HCT116 (cell line): Measurements from ENCODE around the gene MECP2. TPM values are rescaled to one million over a fixed set of nuclear protein-coding genes. Genes with fewer than 3 reads are reported as not detected.

ENCODE experiments used
- ATAC-seq: fragments of 200-7000 bp; cut with Tn5 transposase; 2 replicates; pipeline ENCODE4 v1.9.1; 2020; ENCODE audit warnings: mild to moderate bottlenecking, moderate library complexity
- BruUV-seq: library from RNA; stranded (reverse); fragments of 400-500 nt; replicated peaks from 2 replicates; lab custom pipeline; 2021; lab: Mats Ljungman, UMichigan
- CTCF ChIA-PET: fragments of 300-600 bp; sonication (Branson Sonifier 250); formaldehyde crosslinking; loops from one replicate; lab custom pipeline; 2021; ENCODE audit warnings: antibody characterized with exemption; lab: Charles Lee
- POLR2A ChIA-PET: fragments of 300-600, 350-600 bp; sonication (Branson Sonifier 250); formaldehyde crosslinking; loops from one replicate; lab custom pipeline; 2021; ENCODE audit warnings: antibody characterized with exemption; lab: Charles Lee
- RAD21 ChIA-PET, 2 experiments: fragments of 300-600 bp; sonication (Branson Sonifier 250); formaldehyde crosslinking; loops; one replicate each; lab custom pipeline; 2023; ENCODE audit warnings: low total read pairs in 2 of 2; ENCODE audit not compliant: uncharacterized antibody in 2 of 2, unreplicated experiment in 2 of 2, low non-redundant PET in 1 of 2; lab: Charles Lee
- DNase-seq: peaks from one replicate; pipeline ENCODE4 v3.0.0-alpha.2; 2010; ENCODE audit warnings: low read depth, low spot score
- H2AFZ ChIP-seq: fragments of 200-600 bp; shearing (Covaris generic), sonication (generic); 2 replicates; pipeline ENCODE4 v1.6.1; 2017; ENCODE audit warnings: low read depth, mixed run types, mixed read lengths, antibody characterized with exemption, low read length; ENCODE audit not compliant: poor library complexity, severe bottlenecking
- H3K27ac ChIP-seq: 2 replicates; pipeline ENCODE4 v1.5.1; 2012; ENCODE audit warnings: low read depth, low read length
- H3K27me3 ChIP-seq: fragments of 200-600 bp; sonication (generic); 2 replicates; pipeline ENCODE4 v1.6.1; 2016; ENCODE audit warnings: mixed run types, low read length, mixed read lengths; ENCODE audit not compliant: insufficient read depth
- H3K36me3 ChIP-seq, 2 experiments: fragments of 200-500 bp in 1 of 2; fragments of 200-600 bp in 1 of 2; sonication (Bioruptor generic) in 1 of 2; sonication (generic) in 1 of 2; 2 replicates each; pipeline versions ENCODE4 v1.5.1 to v1.6.1; 2014 to 2016; ENCODE audit warnings: low read length in 2 of 2, inconsistent platforms in 1 of 2, mixed read lengths in 1 of 2, mixed run types in 1 of 2; ENCODE audit not compliant: insufficient read depth in 2 of 2, control insufficient read depth in 1 of 2
- H3K4me1 ChIP-seq, 2 experiments: fragments of 200-600 bp in 1 of 2; sonication (generic) in 1 of 2; 2 replicates each; pipeline versions ENCODE4 v1.5.1 to v1.6.1; 2012 to 2017; ENCODE audit warnings: low read length in 2 of 2, inconsistent platforms in 1 of 2, mild to moderate bottlenecking in 1 of 2, mixed read lengths in 1 of 2, mixed run types in 1 of 2, moderate library complexity in 1 of 2; ENCODE audit not compliant: insufficient read depth in 2 of 2, control insufficient read depth in 1 of 2
- H3K4me2 ChIP-seq: fragments of 200-600 bp; sonication (generic); 2 replicates; pipeline ENCODE4 v1.6.1; 2017; ENCODE audit warnings: mixed run types, low read length, mixed read lengths
- H3K4me3 ChIP-seq, 2 experiments: fragments of 200-600 bp in 1 of 2; sonication (generic) in 1 of 2; replicated peaks in 1 of 2; 2 replicates each; pipeline ENCODE4 v1.5.1; 2011 to 2016; ENCODE audit warnings: low read length in 2 of 2, control low read depth in 1 of 2, low read depth in 1 of 2, mild to moderate bottlenecking in 1 of 2, mixed read lengths in 1 of 2, mixed run types in 1 of 2
- H3K79me2 ChIP-seq: fragments of 200-600 bp; sonication (generic); 2 replicates; pipeline ENCODE4 v1.6.1; 2017; ENCODE audit warnings: mild to moderate bottlenecking, mixed run types, low read length, moderate library complexity, mixed read lengths; ENCODE audit not compliant: insufficient read depth
- H3K9ac ChIP-seq: fragments of 200-600 bp; sonication (generic); 2 replicates; pipeline ENCODE4 v1.6.1; 2016; ENCODE audit warnings: low read length, mixed read lengths
- H3K9me2 ChIP-seq: fragments of 200-600 bp; sonication (generic), shearing (Covaris generic); 2 replicates; pipeline ENCODE4 v1.6.1; 2017; ENCODE audit warnings: mixed run types, mild to moderate bottlenecking, moderate library complexity; ENCODE audit not compliant: insufficient read depth
- H3K9me3 ChIP-seq, 2 experiments: fragments of 200-500 bp in 1 of 2; fragments of 200-600 bp in 1 of 2; sonication (Bioruptor generic) in 1 of 2; sonication (generic) in 1 of 2; 2 replicates each; pipeline ENCODE4 v1.6.1; 2014 to 2017; ENCODE audit warnings: low read length in 2 of 2, mixed read lengths in 2 of 2, inconsistent platforms in 1 of 2, low read depth in 1 of 2, mild to moderate bottlenecking in 1 of 2, mixed run types in 1 of 2, moderate library complexity in 1 of 2; ENCODE audit not compliant: control insufficient read depth in 1 of 2, insufficient read depth in 1 of 2
- H4K20me1 ChIP-seq: fragments of 200-600 bp; sonication (generic), shearing (Covaris generic); 2 replicates; pipeline ENCODE4 v1.6.1; 2017; ENCODE audit warnings: mixed run types, mild to moderate bottlenecking, moderate library complexity; ENCODE audit not compliant: insufficient read depth
- EGR1 ChIP-seq: IDR thresholded peaks from 2 replicates; pipeline ENCODE4 v1.6.1; 2012; ENCODE audit warnings: low read depth
- EZH2 ChIP-seq: fragments of 200-600 bp; sonication (generic); IDR thresholded peaks from 2 replicates; pipeline ENCODE4 v1.6.1; 2017; ENCODE audit warnings: antibody characterized with exemption, mixed run types
- EZH2phosphoT487 ChIP-seq: fragments of 200-600 bp; IDR thresholded peaks from 2 replicates; pipeline ENCODE4 v1.6.1; 2018; ENCODE audit warnings: antibody characterized with exemption, borderline replicate concordance
- FOSL1 ChIP-seq: IDR thresholded peaks from 2 replicates; pipeline ENCODE4 v1.6.1; 2012; ENCODE audit warnings: low read depth
- POLR2A ChIP-seq: IDR thresholded peaks from 2 replicates; pipeline ENCODE4 v1.7.0; 2011; ENCODE audit warnings: borderline replicate concordance; ENCODE audit not compliant: insufficient read depth, insufficient read length; ENCODE audit errors: extremely low read depth
- POLR2AphosphoS5 ChIP-seq: IDR thresholded peaks from 2 replicates; pipeline ENCODE4 v1.6.1; 2011; ENCODE audit warnings: mild to moderate bottlenecking, low read depth, low read length, moderate library complexity
- SIN3A ChIP-seq: IDR thresholded peaks from 2 replicates; pipeline ENCODE4 v1.6.1; 2012; ENCODE audit warnings: low read depth
- SRF ChIP-seq: IDR thresholded peaks from 2 replicates; pipeline ENCODE4 v1.6.1; 2012; ENCODE audit warnings: low read depth
- TCF7L2 ChIP-seq: IDR thresholded peaks from 2 replicates; pipeline ENCODE4 v1.7.0; 2011; ENCODE audit warnings: borderline replicate concordance, inconsistent platforms; ENCODE audit not compliant: insufficient read depth, insufficient read length; ENCODE audit errors: extremely low read depth
- YY1 ChIP-seq: IDR thresholded peaks from 2 replicates; pipeline ENCODE4 v1.6.1; 2011; ENCODE audit warnings: low read length, low read depth, moderate library complexity, mild to moderate bottlenecking; ENCODE audit not compliant: insufficient replicate concordance; ENCODE audit errors: extremely low read depth
- ZNF274 ChIP-seq: fragments of 200-500 bp; sonication (Bioruptor generic); IDR thresholded peaks from 2 replicates; pipeline ENCODE4 v1.6.1; 2014; ENCODE audit warnings: mild to moderate bottlenecking, low read depth, low read length, inconsistent platforms
- intact Hi-C: fragments of 100-400 bp; cut with micrococcal nuclease; formaldehyde crosslinking; loops from 2 replicates; pipeline ENCODE4 v1.10.0; 2022
- total RNA-seq: library from RNA; stranded (reverse); gene quantifications from one replicate; pipeline ENCODE4 v1.2.1, GENCODE V29; 2021; ENCODE audit not compliant: unreplicated experiment
- TF ChIP-seq, protein P1 (sequence below): IDR thresholded peaks from 2 replicates; pipeline ENCODE4 v1.6.1; 2012; ENCODE audit warnings: low read depth
- TF ChIP-seq, protein P2 (sequence below): IDR thresholded peaks from 2 replicates; pipeline ENCODE4 v1.6.1; 2011; ENCODE audit warnings: mild to moderate bottlenecking, low read length, moderate library complexity; ENCODE audit not compliant: insufficient replicate concordance; ENCODE audit errors: extremely low read depth

MECP2 gene
- total RNA-seq, 1 experiment from 2014 or later, result 32.4 TPM

DNA sequence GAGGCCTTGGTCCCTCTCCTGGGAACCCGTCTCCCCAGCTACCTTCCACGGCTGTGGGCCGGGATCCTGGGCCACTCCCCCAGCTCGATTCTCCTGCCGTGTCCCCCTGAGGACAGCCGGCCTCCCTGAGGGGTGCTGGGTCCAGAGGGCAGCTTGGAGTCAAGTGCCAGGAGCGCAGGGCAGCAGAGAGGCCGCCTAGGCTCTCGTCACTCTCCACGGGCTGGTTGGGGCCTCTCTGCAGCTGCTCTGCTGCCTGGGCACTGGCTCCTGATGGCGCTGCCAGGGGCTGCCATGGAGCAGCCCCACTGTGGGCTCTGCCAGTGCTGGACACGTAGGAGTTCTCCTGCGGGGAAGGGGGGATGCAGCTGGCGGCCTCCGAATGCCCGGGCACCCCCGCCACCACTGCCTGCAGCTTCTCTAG is 84.5 kb downstream of the MECP2 start:
- Histone ChIP-seq H2AFZ (no peak overlapping the region), H4K20me1 (no peaks in the 10 kb centered on the region), H3K4me3 (no peak overlapping the region), H3K79me2 (peaks cover 20% of the 10 kb centered on the region), H3K27me3 (no peaks in the 10 kb centered on the region), H3K27ac (no peak overlapping the region), H3K4me1 (peaks cover 0 to 16% of the 10 kb centered on the region in 2 experiments; a peak in 2 of 4 replicates), H3K9ac (no peak overlapping the region), H3K36me3 (peaks cover 2 to 5% of the 10 kb centered on the region in 2 experiments; a peak in 1 of 4 replicates), H3K9me3 (no peaks in the 10 kb centered on the region), H3K9me2 (no peaks in the 10 kb centered on the region), H3K4me2 (no peak overlapping the region)
- BruUV-seq, result no TSS peak
- ATAC-seq, result no peak
- TF ChIP-seq SRF, result no peak
- ChIA-PET CTCF (interaction anchor here (1.0 to 2.1 kb wide), 2 partner anchors 9 to 11 kb away, joined by 3 to 8 read pairs; no protein-coding TSS in a partner anchor), POLR2A (no interaction called here), RAD21 (no interaction called here)
- intact Hi-C loops, result loop anchor here (1.0 kb wide), 1 partner anchor 38 kb away; no protein-coding TSS in a partner anchor
- no peak for DNase-seq

DNA sequence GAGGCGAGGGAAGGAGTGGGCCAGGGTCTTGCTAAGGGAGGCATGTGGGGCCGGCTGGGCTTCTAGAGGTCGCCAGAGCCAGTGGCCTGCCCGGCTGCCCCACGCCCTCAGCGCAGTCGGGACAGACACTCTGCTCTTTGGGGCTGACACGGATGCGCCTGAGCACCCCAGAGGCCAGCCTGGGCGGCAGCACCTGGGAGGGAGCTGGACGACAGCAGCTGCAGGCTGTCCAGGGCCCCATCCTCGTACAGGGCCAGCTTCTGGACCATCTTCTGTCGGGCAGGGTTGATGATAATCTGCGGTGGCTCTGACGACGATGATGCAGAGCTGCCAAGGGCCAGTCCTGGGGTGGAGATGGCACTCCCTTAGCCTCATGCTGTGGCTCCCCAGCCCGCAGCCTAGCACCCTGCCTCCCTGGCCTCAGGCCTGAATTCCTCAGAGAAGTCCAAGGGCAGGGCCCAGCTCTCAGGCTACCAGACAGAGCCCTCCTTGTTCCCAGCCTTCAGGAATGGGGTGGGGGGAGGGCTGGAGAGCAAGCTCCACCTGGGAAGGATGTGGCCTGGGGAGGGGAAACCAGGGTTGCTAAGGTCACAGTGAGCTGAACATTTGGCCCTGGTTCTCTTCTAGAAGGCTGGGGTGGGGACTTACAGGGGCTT is 85.1 kb downstream of the MECP2 start:
- H3K9me3 ChIP-seq, result no peaks in the 10 kb centered on the region
- H3K36me3 ChIP-seq, result peaks cover 2 to 5% of the 10 kb centered on the region in 2 experiments; a peak in 1 of 4 replicates
- ChIA-PET POLR2A (no interaction called here), CTCF (interaction anchor here (2.1 kb wide), 1 partner anchor 10 kb away, joined by 8 read pairs; no protein-coding TSS in a partner anchor), RAD21 (interaction anchor here in 1 of 2 experiments (0.6 kb wide), 1 partner anchor 312 kb away, joined by 3 read pairs; no protein-coding TSS in a partner anchor)
- no peaks in the 10 kb centered on the region for H3K27me3 ChIP-seq
- H3K79me2 ChIP-seq, result peaks cover 14% of the 10 kb centered on the region; the same call in 1 of the 2 replicates
- H3K4me1 ChIP-seq, result peaks cover 0 to 14% of the 10 kb centered on the region in 2 experiments; a peak in 2 of 4 replicates
- BruUV-seq, result no TSS peak
- H3K9ac ChIP-seq, result no peak overlapping the region
- H3K4me2 ChIP-seq, result no peak overlapping the region
- DNase-seq (no peak), ATAC-seq (no peak)
- H2AFZ ChIP-seq, result no peak overlapping the region
- intact Hi-C loops, result no loop called here
- no peaks in the 10 kb centered on the region for H4K20me1 ChIP-seq
- H3K9me2 ChIP-seq, result no peaks in the 10 kb centered on the region
- no peak overlapping the region for H3K4me3 ChIP-seq
- no peak overlapping the region for H3K27ac ChIP-seq
- TF ChIP-seq, protein P1, sequence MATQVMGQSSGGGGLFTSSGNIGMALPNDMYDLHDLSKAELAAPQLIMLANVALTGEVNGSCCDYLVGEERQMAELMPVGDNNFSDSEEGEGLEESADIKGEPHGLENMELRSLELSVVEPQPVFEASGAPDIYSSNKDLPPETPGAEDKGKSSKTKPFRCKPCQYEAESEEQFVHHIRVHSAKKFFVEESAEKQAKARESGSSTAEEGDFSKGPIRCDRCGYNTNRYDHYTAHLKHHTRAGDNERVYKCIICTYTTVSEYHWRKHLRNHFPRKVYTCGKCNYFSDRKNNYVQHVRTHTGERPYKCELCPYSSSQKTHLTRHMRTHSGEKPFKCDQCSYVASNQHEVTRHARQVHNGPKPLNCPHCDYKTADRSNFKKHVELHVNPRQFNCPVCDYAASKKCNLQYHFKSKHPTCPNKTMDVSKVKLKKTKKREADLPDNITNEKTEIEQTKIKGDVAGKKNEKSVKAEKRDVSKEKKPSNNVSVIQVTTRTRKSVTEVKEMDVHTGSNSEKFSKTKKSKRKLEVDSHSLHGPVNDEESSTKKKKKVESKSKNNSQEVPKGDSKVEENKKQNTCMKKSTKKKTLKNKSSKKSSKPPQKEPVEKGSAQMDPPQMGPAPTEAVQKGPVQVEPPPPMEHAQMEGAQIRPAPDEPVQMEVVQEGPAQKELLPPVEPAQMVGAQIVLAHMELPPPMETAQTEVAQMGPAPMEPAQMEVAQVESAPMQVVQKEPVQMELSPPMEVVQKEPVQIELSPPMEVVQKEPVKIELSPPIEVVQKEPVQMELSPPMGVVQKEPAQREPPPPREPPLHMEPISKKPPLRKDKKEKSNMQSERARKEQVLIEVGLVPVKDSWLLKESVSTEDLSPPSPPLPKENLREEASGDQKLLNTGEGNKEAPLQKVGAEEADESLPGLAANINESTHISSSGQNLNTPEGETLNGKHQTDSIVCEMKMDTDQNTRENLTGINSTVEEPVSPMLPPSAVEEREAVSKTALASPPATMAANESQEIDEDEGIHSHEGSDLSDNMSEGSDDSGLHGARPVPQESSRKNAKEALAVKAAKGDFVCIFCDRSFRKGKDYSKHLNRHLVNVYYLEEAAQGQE, result no peak
- TF ChIP-seq ZNF274 (no peak), EGR1 (no peak), POLR2A (no peak), EZH2phosphoT487 (no peak), SIN3A (no peak), TCF7L2 (no peak), FOSL1 (no peak), YY1 (no peak), POLR2AphosphoS5 (no peak), EZH2 (no peak)
- TF ChIP-seq, protein P2, sequence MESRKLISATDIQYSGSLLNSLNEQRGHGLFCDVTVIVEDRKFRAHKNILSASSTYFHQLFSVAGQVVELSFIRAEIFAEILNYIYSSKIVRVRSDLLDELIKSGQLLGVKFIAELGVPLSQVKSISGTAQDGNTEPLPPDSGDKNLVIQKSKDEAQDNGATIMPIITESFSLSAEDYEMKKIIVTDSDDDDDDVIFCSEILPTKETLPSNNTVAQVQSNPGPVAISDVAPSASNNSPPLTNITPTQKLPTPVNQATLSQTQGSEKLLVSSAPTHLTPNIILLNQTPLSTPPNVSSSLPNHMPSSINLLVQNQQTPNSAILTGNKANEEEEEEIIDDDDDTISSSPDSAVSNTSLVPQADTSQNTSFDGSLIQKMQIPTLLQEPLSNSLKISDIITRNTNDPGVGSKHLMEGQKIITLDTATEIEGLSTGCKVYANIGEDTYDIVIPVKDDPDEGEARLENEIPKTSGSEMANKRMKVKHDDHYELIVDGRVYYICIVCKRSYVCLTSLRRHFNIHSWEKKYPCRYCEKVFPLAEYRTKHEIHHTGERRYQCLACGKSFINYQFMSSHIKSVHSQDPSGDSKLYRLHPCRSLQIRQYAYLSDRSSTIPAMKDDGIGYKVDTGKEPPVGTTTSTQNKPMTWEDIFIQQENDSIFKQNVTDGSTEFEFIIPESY, result no peak
